Urinary bladder (tissue), 4 donors: ENCODE measurements around the gene MAGI2. TPM values are rescaled to one million over a fixed set of nuclear protein-coding genes. Genes with fewer than 3 reads are reported as not detected.
"Not testable (repeated sequence)": the region's sequence is repeated elsewhere in the genome, so short reads cannot be mapped to it uniquely, and the experiment has no call there.

Experiments used
- DNase-seq: peaks from one replicate; pipeline ENCODE4 v3.0.0-alpha.2; 2015; ENCODE audit errors: extremely low spot score
- H3K27ac ChIP-seq: one replicate; pipeline ENCODE4 v1.5.1; 2013; ENCODE audit warnings: low read depth, mild to moderate bottlenecking, moderate library complexity
- H3K36me3 ChIP-seq: one replicate; pipeline ENCODE4 v1.6.1; 2013; ENCODE audit warnings: mild to moderate bottlenecking, moderate library complexity; ENCODE audit not compliant: insufficient read depth
- H3K4me1 ChIP-seq: one replicate; pipeline ENCODE4 v1.6.1; 2013; ENCODE audit warnings: mild to moderate bottlenecking, moderate library complexity; ENCODE audit not compliant: insufficient read depth
- H3K4me3 ChIP-seq: one replicate; pipeline ENCODE4 v1.5.1; 2013; ENCODE audit warnings: low read depth, low read length
- WGBS: extraction: QIAGEN DNeasy Blood & Tissue Kit; methylation state at CpG from one replicate; pipeline ENCODE4 v1.1.7; 2013; 5-methylcytosine and 5-hydroxymethylcytosine counted together
- polyA plus RNA-seq: library from polyadenylated mRNA; stranded (reverse); fragments of 200-250 nt; gene quantifications from one replicate; pipeline ENCODE4 v1.2.3, GENCODE V29; 2013
- total RNA-seq: library from RNA; depleted of rRNA; stranded (reverse); fragments of >200 nt; gene quantifications from one replicate; pipeline ENCODE4 v1.2.3, GENCODE V29; 2014
- donor health status: healthy with polysubstance abuse.
- donor health status: healthy.

MAGI2 gene
- total and polyA plus RNA-seq, 2 donors, result 7.6 to 37.4 TPM

- no peak overlapping the region for H3K4me3 ChIP-seq
- H3K27ac ChIP-seq, result no peak overlapping the region
- no peaks in the 10 kb centered on the region for H3K36me3 ChIP-seq
- 96% methylated on average over 8 of the region's 8 CpGs for WGBS
- no peak for DNase-seq
- no peaks in the 10 kb centered on the region for H3K4me1 ChIP-seq
Measured at GRCh38 chr7:78333530-78334425, 1119.7 kb downstream of the MAGI2 start.

- Histone ChIP-seq H3K4me1 (no peaks in the 10 kb centered on the region), H3K36me3 (no peaks in the 10 kb centered on the region), H3K27ac (no peak overlapping the region), H3K4me3 (no peak overlapping the region)
- no peak for DNase-seq
- WGBS, result 44% methylated on average over 1 of the region's 1 CpG
Measured at GRCh38 chr7:78329001-78329655, 1124.3 kb downstream of the MAGI2 start.

GRCh38 chr7:78327718-78328117 is 1125.7 kb downstream of the MAGI2 start:
- Histone ChIP-seq H3K36me3 (no peaks in the 10 kb centered on the region), H3K27ac (no peak overlapping the region), H3K4me1 (no peaks in the 10 kb centered on the region), H3K4me3 (no peak overlapping the region)
- no peak for DNase-seq
- WGBS, result 91% methylated on average over 1 of the region's 1 CpG

- no peaks in the 10 kb centered on the region for H3K4me1 ChIP-seq
- no peak overlapping the region for H3K4me3 ChIP-seq
- no peak for DNase-seq
- H3K27ac ChIP-seq, result no peak overlapping the region
- WGBS, result 41% methylated on average over 1 of the region's 1 CpG
- H3K36me3 ChIP-seq, result no peaks in the 10 kb centered on the region
Measured at GRCh38 chr7:78326876-78327275, 1126.6 kb downstream of the MAGI2 start.

- no peak for DNase-seq
- WGBS, result 88% methylated on average over 2 of the region's 2 CpGs
- Histone ChIP-seq H3K4me1 (no peaks in the 10 kb centered on the region), H3K36me3 (no peaks in the 10 kb centered on the region), H3K4me3 (no peak overlapping the region), H3K27ac (no peak overlapping the region)
Measured at GRCh38 chr7:78326189-78326588, 1127.3 kb downstream of the MAGI2 start.

- Histone ChIP-seq H3K27ac (no peak overlapping the region), H3K36me3 (no peaks in the 10 kb centered on the region), H3K4me1 (no peaks in the 10 kb centered on the region), H3K4me3 (no peak overlapping the region)
- DNase-seq, result no peak
- WGBS, result 43% methylated on average over 1 of the region's 1 CpG
Measured at GRCh38 chr7:78323118-78323517, 1130.3 kb downstream of the MAGI2 start.

- not testable (repeated sequence) for H3K4me1 ChIP-seq, H3K36me3 ChIP-seq, H3K27ac ChIP-seq, H3K4me3 ChIP-seq, DNase-seq
- 96% methylated on average over 5 of the region's 5 CpGs for WGBS
Measured at GRCh38 chr7:78322231-78322630, 1131.2 kb downstream of the MAGI2 start.

- H3K36me3 ChIP-seq, result no peaks in the 10 kb centered on the region
- WGBS, result 87% methylated on average over 12 of the region's 12 CpGs
Measured at GRCh38 chr7:78317371-78317770, 1136.1 kb downstream of the MAGI2 start.

GRCh38 chr7:78316110-78316509 is 1137.4 kb downstream of the MAGI2 start:
- no peak for DNase-seq

More at GRCh38 chr7:78317371-78317770, 1136.1 kb downstream of the MAGI2 start:
- H3K4me3 ChIP-seq, result no peak overlapping the region
- H3K4me1 ChIP-seq, result no peaks in the 10 kb centered on the region
- H3K27ac ChIP-seq, result no peak overlapping the region
- DNase-seq, result no peak

GRCh38 chr7:78315119-78315518 is 1138.3 kb downstream of the MAGI2 start:
- Histone ChIP-seq H3K36me3 (no peaks in the 10 kb centered on the region), H3K27ac (no peak overlapping the region), H3K4me1 (no peaks in the 10 kb centered on the region), H3K4me3 (no peak overlapping the region)
- DNase-seq, result no peak
- 86% methylated on average over 2 of the region's 2 CpGs for WGBS

More at GRCh38 chr7:78316110-78316509, 1137.4 kb downstream of the MAGI2 start:
- no peaks in the 10 kb centered on the region for H3K36me3 ChIP-seq
- no peaks in the 10 kb centered on the region for H3K4me1 ChIP-seq
- no peak overlapping the region for H3K27ac ChIP-seq
- H3K4me3 ChIP-seq, result no peak overlapping the region

- H3K4me3 ChIP-seq, result no peak overlapping the region
- no peaks in the 10 kb centered on the region for H3K4me1 ChIP-seq
- no peak overlapping the region for H3K27ac ChIP-seq
- H3K36me3 ChIP-seq, result no peaks in the 10 kb centered on the region
- WGBS, result 89% methylated on average over 2 of the region's 2 CpGs
- no peak for DNase-seq
Measured at GRCh38 chr7:78311181-78311580, 1142.3 kb downstream of the MAGI2 start.

- H3K36me3 ChIP-seq, result no peaks in the 10 kb centered on the region
- no peak for DNase-seq
- H3K4me1 ChIP-seq, result no peaks in the 10 kb centered on the region
- H3K4me3 ChIP-seq, result no peak overlapping the region
- no peak overlapping the region for H3K27ac ChIP-seq
Measured at GRCh38 chr7:78307892-78308291, 1145.6 kb downstream of the MAGI2 start.

GRCh38 chr7:78306634-78307033 is 1146.8 kb downstream of the MAGI2 start:
- Histone ChIP-seq H3K4me3 (no peak overlapping the region), H3K36me3 (no peaks in the 10 kb centered on the region), H3K27ac (no peak overlapping the region), H3K4me1 (no peaks in the 10 kb centered on the region)
- DNase-seq, result no peak
- 100% methylated on average over 1 of the region's 1 CpG for WGBS

- Histone ChIP-seq H3K27ac (no peak overlapping the region), H3K4me3 (no peak overlapping the region), H3K36me3 (no peaks in the 10 kb centered on the region), H3K4me1 (no peaks in the 10 kb centered on the region)
- WGBS, result 79% methylated on average over 3 of the region's 3 CpGs
- DNase-seq, result no peak
Measured at GRCh38 chr7:78301407-78301806, 1152.1 kb downstream of the MAGI2 start.
